GM18505 (cell line): Measurements from ENCODE around the gene MAGI1.

Source experiments
- ATAC-seq: cut with Tn5 transposase; IDR thresholded peaks from one replicate; pipeline ENCODE4 v1.9.1; 2021; ENCODE audit not compliant: unreplicated experiment
- POLR2A ChIP-seq: IDR thresholded peaks from 4 replicates; pipeline ENCODE4 v1.6.1; 2011; ENCODE audit warnings: borderline replicate concordance; ENCODE audit not compliant: insufficient read depth, insufficient read length; ENCODE audit errors: extremely low read depth

MAGI1 gene

GRCh38 chr3:65402597-65402996 lies 636.1 kb downstream of the MAGI1 start:
- no peak for TF ChIP-seq POLR2A
- ATAC-seq: no peak

DNA sequence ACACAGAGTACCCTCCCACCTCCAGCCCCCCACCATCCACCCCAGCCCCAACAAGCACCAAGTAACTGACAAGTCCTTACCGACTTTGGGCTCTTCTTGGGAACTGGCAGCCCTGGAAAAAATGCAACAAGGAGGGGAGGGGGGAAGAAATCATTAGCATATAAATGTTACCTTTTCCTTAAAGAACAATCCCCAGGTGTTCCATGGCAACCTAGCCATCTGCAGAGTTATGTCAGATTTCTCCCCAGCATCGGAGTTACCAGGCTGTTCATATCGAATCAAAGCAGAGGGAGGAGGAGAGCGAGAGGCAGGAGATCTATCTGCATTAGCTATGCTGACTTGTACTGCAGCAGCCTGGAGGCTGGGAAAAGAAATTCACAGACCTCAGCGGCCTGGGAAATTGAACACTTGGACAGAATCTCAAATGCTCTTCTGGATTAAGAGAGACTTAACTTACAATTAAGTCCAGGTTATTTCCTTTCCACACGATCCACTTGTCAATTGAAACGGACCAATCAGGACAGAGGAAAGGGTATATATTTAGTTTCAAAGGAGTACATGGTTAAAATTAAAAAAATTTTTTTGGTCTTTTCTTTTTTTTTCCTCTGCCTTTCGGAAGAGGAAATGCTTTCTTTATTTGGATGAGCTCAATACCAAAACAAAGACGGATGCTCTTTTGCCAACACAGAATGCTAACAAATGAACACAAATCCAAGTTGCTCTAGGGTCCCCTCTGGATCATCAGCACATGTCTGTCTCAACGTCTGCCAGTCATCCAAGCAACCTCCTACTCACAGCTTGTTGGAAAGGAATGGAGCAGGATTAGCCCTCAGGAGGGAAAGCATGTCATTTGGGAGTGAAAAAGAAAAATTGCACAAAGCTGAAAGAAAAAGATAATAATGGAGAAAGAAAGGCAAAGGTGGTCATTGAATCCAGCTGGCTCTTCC lies 637.1 kb downstream of the MAGI1 start:
- no peak for ATAC-seq
- TF ChIP-seq POLR2A: no peak

- no peak for ATAC-seq
- no peak for TF ChIP-seq POLR2A
Observed at GRCh38 chr3:65400899-65401298, 637.8 kb downstream of the MAGI1 start.

DNA sequence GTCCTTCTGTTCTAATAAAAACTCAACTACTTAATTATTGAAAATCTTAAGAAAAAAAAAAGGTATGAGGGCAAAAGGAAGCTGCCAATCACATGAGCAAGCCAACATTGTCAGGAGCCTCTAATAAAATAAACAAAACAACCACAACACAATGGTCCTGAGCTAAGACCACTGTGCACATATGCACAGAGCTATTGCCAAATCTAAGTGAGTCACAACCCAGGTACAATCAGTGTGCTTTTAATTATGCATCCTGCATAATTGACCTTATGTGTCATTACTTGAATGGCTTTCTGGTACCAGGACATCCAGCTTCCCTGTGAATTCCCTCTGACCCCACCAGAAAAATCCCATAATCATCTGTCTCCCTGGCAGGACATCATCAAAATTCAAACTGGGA lies 639.8 kb downstream of the MAGI1 start:
- TF ChIP-seq POLR2A: no peak
- no peak for ATAC-seq

DNA sequence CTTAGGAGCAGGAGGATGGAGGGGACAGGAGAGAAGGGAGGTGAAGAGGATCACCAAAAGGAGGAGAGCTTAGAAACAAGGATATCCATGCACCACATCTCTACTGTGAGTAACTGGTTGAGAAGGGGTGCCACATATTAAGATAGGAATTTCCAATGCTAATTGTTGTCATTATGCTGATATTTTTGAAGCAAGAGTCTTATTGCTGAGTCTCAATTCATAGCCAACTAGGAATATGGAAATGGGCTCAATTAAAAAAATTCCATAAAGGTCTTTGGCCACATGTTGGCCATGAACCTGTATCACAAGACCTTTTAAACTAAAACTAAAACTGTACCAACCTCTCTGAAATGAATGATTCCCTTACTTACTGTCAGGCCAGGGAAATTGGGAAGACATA lies 642.6 kb downstream of the MAGI1 start:
- TF ChIP-seq POLR2A: no peak
- ATAC-seq: no peak

DNA sequence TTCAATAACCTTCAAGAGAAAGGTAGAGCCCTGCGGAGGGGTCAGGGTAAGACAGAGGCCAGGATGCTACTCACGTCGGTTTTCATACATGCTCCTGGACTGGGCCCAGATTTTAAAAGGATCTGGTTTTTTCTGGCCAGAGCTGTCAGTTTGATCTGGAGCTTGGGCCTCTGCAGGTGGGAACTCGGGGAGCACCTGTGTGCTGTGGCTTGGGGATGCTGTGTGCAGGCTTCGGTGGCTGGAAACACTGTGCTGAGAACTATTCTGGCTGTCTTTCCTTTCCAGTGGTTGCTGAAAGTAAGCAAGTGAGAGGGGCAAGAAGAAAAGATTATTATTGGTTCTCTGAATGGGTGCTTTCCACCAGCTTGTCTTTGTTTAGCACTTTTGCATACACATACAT lies 647.6 kb downstream of the MAGI1 start:
- no peak for TF ChIP-seq POLR2A

DNA sequence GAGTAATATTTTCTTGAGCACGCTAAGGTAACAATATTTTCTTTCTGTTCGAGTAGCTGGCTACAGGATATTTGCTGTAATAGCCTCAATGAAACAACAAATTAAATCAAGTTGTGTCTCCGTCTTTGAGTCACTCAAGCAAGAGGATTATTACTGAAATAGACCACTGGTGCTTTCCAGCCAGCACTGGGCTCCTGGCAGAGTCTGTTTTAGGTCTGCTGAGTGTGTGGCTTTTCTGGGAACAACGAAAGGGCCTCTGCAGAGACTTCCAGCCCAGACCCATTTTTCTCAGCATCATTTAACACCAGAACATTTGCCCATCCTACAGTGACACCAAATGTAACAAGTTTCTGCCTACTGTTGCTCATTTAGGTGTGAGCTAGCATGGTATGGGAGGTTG lies 652.9 kb downstream of the MAGI1 start:
- ATAC-seq: no peak
- no peak for TF ChIP-seq POLR2A

More for the DNA sequence above, 647.6 kb downstream of the MAGI1 start:
- no peak for ATAC-seq

DNA sequence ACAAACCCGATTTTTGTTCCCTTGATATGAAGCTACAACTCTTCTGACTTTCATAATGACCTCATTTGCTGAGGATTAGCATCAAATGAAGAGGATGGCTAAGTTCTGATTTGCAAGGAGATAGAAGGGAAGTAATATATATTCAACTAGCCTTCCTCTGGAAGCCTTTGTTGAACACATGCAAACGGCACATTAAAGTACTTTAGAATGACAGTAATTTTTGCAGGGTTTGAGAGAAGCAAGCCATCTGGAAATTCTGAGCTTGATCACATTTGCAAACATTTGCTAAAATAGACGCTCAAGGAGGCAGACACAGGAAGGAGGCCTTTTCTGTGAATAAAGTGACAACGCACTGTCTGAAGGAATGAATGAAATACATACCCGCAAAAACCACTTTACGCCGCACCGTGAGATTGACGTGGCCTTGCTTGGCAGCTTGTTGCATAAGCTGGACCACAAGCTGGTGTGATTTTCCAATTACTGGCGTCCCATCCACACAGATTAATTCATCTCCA lies 657.2 kb downstream of the MAGI1 start:
- ATAC-seq: no peak
- TF ChIP-seq POLR2A: no peak

DNA sequence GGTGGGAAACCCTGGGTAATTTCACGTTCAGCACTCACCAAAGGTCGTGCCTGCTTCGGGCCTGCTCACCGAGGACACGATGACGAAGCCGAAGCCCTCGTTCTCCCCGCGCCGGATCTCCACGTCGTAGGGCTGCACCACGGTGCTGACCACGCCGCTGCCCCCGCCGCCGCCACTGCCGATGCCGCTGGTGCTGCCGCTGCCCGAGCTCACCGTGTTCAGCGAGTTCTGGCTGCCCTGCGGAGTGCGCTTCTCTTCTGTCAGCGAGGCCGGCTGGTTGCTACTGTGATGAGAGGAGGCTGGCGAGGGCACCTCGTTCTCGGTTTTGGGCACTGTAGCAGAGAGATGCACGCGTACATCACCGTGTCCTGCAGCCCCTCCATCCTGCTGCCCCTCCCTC lies 659.5 kb downstream of the MAGI1 start:
- TF ChIP-seq POLR2A: no peak
- ATAC-seq: no peak

DNA sequence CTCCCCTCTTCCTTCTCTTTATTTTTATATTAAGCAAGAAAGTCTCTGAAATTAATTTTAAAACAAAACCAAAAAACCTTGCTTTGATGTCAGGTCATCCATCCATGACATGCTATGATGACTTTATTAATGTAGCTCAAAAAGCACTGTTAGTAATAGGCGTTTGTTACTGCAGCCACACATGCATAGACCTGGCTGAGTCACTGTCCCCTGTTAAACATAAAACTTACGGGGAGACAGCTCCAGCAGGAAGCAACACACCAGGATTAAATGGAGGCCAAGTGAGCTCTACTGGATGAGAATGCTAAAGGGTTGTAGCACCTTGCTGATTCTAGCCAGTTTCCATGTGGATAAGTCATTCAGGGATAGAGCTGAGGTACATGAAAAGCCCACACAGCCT lies 661.1 kb downstream of the MAGI1 start:
- TF ChIP-seq POLR2A: no peak

DNA sequence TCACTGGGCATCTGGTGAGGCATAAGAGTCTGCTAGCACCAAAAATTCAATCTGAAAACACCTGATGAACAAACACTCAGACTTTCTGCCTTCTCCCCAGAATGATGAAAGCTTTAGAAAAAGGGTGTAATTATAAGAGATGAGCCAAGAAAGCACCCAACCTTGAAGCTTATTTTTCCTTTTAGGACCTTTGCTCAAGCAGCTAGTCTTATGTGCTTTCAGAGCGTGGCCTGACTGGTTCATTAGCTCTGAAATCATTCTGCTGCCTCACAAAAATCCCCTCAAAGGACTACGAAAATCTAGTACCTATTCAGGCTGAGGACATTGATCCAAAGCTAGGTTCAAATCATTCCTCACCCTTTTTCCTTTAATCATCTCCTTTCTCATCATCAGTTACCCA lies 662.3 kb downstream of the MAGI1 start:
- no peak for TF ChIP-seq POLR2A
- ATAC-seq: no peak

More for the DNA sequence above, 661.1 kb downstream of the MAGI1 start:
- no peak for ATAC-seq

GRCh38 chr3:65371053-65371452 lies 667.7 kb downstream of the MAGI1 start:
- TF ChIP-seq POLR2A: no peak
- ATAC-seq: no peak

DNA sequence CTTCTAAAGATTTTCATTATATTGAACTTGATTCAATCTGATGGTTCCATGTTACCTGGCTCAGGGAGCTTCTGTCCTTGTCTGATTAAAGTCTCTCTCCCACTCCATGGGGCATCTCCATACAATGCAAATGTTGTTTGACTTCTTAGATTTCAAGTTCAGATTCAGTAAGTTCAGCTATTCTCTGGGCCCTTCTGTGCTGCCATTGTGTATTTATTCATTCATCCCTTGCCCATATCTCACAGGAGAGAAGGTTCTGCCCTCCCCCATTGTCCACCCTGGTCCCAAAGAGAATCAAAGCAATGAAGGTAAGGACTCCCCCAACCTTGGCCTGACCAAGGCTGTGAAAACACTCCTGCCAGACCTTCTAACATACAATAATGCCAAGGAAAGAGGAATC lies 669.9 kb downstream of the MAGI1 start:
- ATAC-seq: no peak
- TF ChIP-seq POLR2A: no peak

GRCh38 chr3:65362688-65363087 lies 676.0 kb downstream of the MAGI1 start:
- no peak for TF ChIP-seq POLR2A
- ATAC-seq: no peak

- ATAC-seq: no peak
- no peak for TF ChIP-seq POLR2A
Observed at GRCh38 chr3:65361448-65361847, 677.3 kb downstream of the MAGI1 start.
